SU-DHL-6 (cell line): ENCODE data around the gene PPP1R12A.

ENCODE experiments used
- EZH2phosphoT487 ChIP-seq: fragments of 200-600 bp; sonication (generic), shearing (Covaris generic); conservative IDR thresholded peaks from 2 replicates; pipeline ENCODE4 v1.6.1; 2018; ENCODE audit warnings: mild to moderate bottlenecking, antibody characterized with exemption, low read length, moderate library complexity, mixed read lengths
- TF ChIP-seq, protein P1 (sequence below): fragments of 200-600 bp; sonication (generic); IDR thresholded peaks from one replicate; pipeline ENCODE4 v1.5.1; 2017; ENCODE audit warnings: antibody characterized with exemption, mild to moderate bottlenecking, low read length, moderate library complexity; ENCODE audit not compliant: insufficient read depth, poor library complexity, severe bottlenecking

DNA sequence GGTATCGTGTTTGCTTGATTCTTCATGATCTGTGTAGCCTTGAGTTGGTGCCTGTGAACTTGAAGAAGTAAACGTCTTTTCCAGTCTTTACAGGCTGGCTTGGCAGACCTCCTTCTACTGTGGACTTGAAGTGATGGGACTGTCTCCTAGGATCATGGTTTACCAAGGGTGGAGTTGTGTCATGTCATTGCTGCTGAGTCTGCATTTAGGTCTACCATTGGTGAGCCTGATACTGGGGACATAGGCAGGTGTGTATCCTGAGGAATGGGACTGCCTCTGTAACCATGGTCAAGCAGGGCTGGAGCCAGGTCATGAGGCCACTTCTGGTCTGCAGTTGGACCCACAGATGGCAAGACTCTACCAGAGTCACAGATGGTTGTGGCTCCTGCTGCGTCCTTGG, 20.7 kb upstream of the PPP1R12A start:
- TF ChIP-seq, protein P1, sequence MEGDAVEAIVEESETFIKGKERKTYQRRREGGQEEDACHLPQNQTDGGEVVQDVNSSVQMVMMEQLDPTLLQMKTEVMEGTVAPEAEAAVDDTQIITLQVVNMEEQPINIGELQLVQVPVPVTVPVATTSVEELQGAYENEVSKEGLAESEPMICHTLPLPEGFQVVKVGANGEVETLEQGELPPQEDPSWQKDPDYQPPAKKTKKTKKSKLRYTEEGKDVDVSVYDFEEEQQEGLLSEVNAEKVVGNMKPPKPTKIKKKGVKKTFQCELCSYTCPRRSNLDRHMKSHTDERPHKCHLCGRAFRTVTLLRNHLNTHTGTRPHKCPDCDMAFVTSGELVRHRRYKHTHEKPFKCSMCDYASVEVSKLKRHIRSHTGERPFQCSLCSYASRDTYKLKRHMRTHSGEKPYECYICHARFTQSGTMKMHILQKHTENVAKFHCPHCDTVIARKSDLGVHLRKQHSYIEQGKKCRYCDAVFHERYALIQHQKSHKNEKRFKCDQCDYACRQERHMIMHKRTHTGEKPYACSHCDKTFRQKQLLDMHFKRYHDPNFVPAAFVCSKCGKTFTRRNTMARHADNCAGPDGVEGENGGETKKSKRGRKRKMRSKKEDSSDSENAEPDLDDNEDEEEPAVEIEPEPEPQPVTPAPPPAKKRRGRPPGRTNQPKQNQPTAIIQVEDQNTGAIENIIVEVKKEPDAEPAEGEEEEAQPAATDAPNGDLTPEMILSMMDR: no peak
- TF ChIP-seq EZH2phosphoT487: no peak
